ENCODE data around the gene CPS1. TPM values are rescaled to one million over a fixed set of nuclear protein-coding genes. Genes with fewer than 3 reads are reported as not detected.

Gene CPS1
- total RNA-seq, 6 experiments from 2014 or later, result 1,066 to 2,150 (median 1,343) TPM

GRCh38 chr2:210687786-210688470, 131.5 kb downstream of the CPS1 start:
- TF ChIP-seq POLR2A (IDR thresholded peaks at IDR 0.05), result peak; percentile 3
- no peak for TF ChIP-seq CTCF (IDR thresholded peaks at IDR 0.05)
- H3K36me3 ChIP-seq, result no peaks in the 10 kb centered on the region
- intact Hi-C loops (cut with DNase I), result no loop called here
- no peak for DNase-seq
- 21% methylated on average over 1 of the region's 1 CpG for WGBS (ENCODE audit: insufficient coverage, low coverage, low lambda C conversion rate, missing lambda C conversion rate)
- no peaks in the 10 kb centered on the region for H3K27me3 ChIP-seq
- no peak for ATAC-seq
- no peaks in the 10 kb centered on the region for H3K4me1 ChIP-seq
- no peak overlapping the region for H3K4me3 ChIP-seq
- H3K27ac ChIP-seq, result no peak overlapping the region
- H3K9me3 ChIP-seq, result no peaks in the 10 kb centered on the region

GRCh38 chr2:210707900-210708299, 151.5 kb downstream of the CPS1 start:
- H3K27me3 ChIP-seq, result no peaks in the 10 kb centered on the region
- intact Hi-C loops (cut with DNase I), result no loop called here
- WGBS (ENCODE audit: insufficient coverage, low coverage, low lambda C conversion rate, missing lambda C conversion rate), result 85% methylated on average over 2 of the region's 2 CpGs
- H3K4me1 ChIP-seq, result no peaks in the 10 kb centered on the region
- no peaks in the 10 kb centered on the region for H3K9me3 ChIP-seq
- no peak for DNase-seq
- TF ChIP-seq POLR2A (IDR thresholded peaks at IDR 0.05) (no peak), CTCF (IDR thresholded peaks at IDR 0.05) (no peak)
- no peaks in the 10 kb centered on the region for H3K36me3 ChIP-seq
- H3K4me3 ChIP-seq, result no peak overlapping the region
- H3K27ac ChIP-seq, result no peak overlapping the region
- ATAC-seq, result no peak

GRCh38 chr2:210713122-210713521, 156.7 kb downstream of the CPS1 start:
- Histone ChIP-seq H3K4me3 (no peak overlapping the region), H3K27ac (no peak overlapping the region), H3K27me3 (no peaks in the 10 kb centered on the region), H3K4me1 (peaks cover 0 to 4% (median 0%) of the 10 kb centered on the region in 4 donors), H3K9me3 (no peaks in the 10 kb centered on the region), H3K36me3 (no peaks in the 10 kb centered on the region)
- 42% methylated on average over 2 of the region's 2 CpGs for WGBS (ENCODE audit: insufficient coverage, low coverage, low lambda C conversion rate, missing lambda C conversion rate)
- DNase-seq (no peak), ATAC-seq (peak in 1 of 4 donors; percentile 23)
- TF ChIP-seq CTCF (IDR thresholded peaks at IDR 0.05) (no peak), POLR2A (IDR thresholded peaks at IDR 0.05) (no peak)
- intact Hi-C loops (cut with DNase I), result no loop called here

- intact Hi-C loops (cut with DNase I), result no loop called here
- no peak for ATAC-seq
- H3K27me3 ChIP-seq, result no peaks in the 10 kb centered on the region
- H3K27ac ChIP-seq, result no peak overlapping the region
- H3K4me3 ChIP-seq, result no peak overlapping the region
- no peaks in the 10 kb centered on the region for H3K36me3 ChIP-seq
- no peak for TF ChIP-seq POLR2A (IDR thresholded peaks at IDR 0.05)
- TF ChIP-seq CTCF (IDR thresholded peaks at IDR 0.05), result no peak
- no peaks in the 10 kb centered on the region for H3K9me3 ChIP-seq
- WGBS (ENCODE audit: insufficient coverage, low coverage, low lambda C conversion rate, missing lambda C conversion rate), result 61% methylated on average over 5 of the region's 5 CpGs
- peaks cover 0 to 4% (median 0%) of the 10 kb centered on the region in 4 donors for H3K4me1 ChIP-seq
- DNase-seq, result no peak
Observed at GRCh38 chr2:210715560-210716082, 159.2 kb downstream of the CPS1 start.
